ENCODE measurements around the gene MAVS.
"Not testable (repeated sequence)": the region's sequence is repeated elsewhere in the genome, so short reads cannot be mapped to it uniquely, and the experiment has no call there.

MAVS gene

DNA sequence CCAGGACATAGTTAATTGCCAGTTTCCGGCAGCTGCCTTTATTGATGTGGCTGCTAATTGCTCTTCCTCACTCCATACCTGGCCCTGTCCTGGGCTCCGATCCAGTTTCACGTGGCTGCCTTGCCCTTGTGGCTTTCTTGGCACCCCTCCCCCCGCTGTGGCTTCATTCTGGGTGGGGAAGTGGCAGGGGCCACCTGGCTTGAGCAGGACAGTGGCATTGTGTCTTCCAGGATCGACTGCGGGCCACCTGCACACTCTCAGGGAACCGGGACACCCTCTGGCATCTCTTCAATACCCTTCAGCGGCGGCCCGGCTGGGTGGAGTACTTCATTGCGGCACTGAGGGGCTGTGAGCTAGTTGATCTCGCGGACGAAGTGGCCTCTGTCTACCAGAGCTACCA, 10.8 kb downstream of the MAVS start:
- DNase-seq = no peak

DNA sequence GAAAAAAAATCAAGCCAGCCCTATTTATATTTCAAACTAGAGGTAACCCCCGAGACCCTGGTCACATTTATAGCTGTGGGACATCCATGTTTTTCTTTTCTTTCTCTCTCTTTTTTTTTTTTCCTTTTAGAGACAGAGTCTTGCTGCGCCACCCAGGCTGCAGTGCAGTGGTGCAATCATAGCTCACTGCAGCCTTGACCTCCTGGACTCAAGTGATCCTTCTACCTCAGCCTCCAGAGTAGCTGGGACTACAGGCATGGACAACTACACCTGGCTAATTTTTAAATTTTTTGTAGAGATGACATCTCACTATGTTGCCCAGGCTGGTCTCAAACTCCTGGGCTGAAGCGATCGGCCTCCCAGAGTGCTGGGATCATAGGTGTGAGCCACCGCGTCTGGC, 12.1 kb downstream of the MAVS start:
- no peak for DNase-seq

DNA sequence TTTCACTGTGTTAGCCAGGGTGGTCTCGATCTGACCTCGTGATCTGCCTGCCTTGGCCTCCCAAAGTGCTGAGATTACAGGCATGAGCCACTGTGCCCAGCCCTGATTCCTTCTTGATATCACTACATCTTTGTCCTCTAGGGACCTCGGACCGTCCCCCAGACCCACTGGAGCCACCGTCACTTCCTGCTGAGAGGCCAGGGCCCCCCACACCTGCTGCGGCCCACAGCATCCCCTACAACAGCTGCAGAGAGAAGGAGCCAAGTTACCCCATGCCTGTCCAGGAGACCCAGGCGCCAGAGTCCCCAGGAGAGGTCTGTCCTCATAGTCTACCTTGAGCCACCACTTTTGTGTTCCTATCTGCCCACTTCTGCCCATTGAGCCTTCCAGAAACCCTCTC, 14.6 kb downstream of the MAVS start:
- no peak for DNase-seq

GRCh38 chr20:3862333-3862732, 15.7 kb downstream of the MAVS start:
- no peak for DNase-seq

DNA sequence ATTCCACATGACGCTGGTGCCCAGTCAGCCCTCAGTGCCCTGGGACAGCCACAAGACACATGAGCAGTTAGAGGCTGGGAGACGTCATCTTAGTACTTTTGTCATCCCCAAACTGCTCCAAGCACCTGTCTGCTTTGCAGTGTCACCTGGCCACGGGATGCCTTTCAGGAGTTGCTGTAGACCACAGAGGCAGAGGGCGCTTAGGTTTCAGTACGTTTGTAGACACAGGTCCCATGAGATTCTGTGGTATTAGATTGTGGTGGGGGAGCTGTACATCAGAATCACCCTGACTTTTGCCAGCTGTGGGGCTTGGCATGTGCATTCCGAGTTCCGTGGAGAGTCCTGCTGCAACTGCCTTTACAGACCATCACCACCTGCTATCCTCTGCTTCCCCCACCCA, 16.7 kb downstream of the MAVS start:
- no peak for DNase-seq

GRCh38 chr20:3864518-3864917, 17.9 kb downstream of the MAVS start:
- no peak for DNase-seq

DNA sequence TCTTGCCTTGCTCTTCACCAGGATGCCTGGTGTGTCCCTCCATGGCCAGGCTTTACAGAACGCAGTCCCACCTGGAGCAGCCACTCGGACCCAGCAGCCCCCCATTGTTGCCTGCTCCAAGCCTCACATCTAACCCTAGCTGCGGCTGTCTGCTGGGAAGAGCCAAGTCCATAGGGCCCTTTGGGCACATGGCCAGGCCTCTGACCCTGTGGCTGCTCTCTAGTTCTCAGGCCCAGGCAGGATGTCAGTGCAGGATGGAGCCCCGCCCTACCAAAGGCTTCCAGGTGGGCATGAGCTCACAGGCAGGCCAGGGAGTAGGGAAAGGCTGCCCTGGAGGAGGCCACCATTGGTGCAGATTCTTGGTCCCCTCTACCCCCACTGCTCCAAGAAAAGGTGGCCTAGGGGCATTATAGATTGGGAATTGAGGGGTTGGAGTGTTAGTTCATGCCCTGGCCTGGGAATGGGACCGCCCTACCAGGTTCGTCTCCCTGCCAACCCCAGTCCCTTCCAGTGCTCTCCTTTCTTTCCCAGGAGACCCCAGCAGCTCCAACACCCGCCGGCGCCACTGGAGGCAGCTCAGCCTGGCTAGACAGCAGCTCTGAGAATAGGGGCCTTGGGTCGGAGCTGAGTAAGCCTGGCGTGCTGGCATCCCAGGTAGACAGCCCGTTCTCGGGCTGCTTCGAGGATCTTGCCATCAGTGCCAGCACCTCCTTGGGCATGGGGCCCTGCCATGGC, 18.7 kb downstream of the MAVS start:
- DNase-seq = no peak

- no peak for DNase-seq
Observed at GRCh38 chr20:3865887-3866407, 19.3 kb downstream of the MAVS start.

- no peak for DNase-seq
Observed at GRCh38 chr20:3866464-3866863, 19.8 kb downstream of the MAVS start.

DNA sequence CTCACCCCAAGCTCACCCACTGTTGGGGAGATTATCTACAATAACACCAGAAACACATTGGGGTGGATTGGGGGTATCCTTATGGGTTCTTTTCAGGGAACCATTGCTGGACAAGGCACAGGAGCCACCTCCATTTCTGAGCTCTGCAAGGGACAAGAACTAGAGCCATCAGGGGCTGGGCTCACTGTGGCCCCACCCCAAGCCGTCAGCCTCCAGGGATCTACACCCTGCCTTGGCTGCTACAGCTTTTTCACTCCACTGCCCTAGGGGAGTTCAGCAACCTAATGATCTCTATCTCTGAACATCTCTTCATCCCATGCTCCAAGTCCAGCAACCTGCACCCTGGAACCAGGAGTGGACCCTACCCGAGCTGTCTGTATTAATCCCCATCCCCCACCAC, 21.2 kb downstream of the MAVS start:
- DNase-seq = no peak

DNA sequence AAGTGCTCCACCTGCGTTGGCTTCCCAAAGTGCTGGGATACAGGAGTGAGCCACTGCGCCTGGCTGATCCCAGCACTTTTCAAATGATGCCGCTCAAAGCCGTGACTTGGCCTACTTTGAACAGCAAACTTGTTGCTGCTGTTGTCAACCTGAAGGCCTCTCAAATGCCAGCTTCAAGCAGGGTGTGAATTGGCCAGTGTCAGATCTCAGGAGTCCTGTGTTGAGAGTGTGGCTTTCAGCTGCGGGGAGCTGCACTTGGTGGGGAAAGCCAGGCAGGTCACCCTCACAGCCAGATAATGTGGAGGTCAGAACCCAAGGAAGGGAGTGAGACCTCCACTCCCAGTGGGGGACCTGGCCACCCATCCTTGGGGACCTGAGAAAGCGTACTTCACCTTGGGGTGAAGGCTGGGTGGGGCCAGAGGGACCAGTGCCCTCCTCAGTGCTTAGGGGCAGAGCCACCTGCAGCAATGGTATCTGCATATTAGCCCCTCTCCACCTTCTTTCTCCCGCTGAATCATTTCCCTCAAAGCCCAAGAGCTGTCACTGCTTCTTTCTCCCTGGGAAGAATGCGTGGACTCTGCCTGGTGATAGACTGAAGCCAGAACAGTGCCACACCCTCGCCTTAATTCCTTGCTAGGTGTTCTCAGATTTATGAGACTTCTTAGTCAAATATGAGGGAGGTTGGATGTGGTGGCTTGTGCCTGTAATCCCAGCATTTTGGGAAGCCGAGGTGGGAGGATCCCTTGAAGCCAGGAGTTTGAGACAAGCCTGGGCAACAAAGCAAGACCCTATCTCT, 23.4 kb downstream of the MAVS start:
- no peak for DNase-seq

DNA sequence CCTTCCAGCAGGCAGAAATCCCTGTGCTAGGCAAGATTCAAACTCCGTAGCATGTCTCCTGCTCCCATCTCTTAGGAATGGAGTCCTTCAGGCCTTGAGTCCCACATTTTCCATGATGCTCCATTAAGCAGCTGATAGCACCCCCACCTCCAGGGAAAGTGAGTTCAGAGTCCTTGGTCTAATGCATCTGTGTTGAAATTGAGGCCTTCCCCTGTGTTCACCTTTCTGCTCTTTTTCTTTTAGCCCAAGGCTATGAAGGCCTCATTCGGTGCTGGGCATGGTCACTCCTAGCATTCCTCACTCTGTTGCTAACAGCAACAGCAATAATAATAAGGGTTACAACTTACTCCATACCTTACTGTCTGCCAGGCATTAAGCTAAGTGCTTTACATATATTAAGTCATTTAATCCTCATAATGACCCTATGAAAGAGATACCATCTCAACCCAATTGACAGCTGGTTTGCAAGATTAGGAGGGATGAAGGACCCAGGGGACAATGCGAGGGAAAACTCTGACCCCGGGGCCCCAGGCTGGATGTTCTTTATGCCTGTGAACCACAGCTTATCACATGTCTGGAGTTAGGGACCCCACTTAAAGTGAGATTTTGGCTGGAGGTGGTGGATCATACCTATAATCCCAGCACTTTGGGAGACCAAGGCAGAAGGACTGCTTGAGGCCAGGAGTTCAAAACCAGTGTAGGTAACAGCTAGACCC, 25.1 kb downstream of the MAVS start:
- DNase-seq = no peak

GRCh38 chr20:3873507-3873906, 26.9 kb downstream of the MAVS start:
- DNase-seq = no peak

GRCh38 chr20:3874194-3874844, 27.7 kb downstream of the MAVS start:
- DNase-seq = no peak

- DNase-seq = no peak
Observed at GRCh38 chr20:3875378-3875974, 28.8 kb downstream of the MAVS start.

GRCh38 chr20:3876000-3876399, 29.4 kb downstream of the MAVS start:
- no peak for DNase-seq

DNA sequence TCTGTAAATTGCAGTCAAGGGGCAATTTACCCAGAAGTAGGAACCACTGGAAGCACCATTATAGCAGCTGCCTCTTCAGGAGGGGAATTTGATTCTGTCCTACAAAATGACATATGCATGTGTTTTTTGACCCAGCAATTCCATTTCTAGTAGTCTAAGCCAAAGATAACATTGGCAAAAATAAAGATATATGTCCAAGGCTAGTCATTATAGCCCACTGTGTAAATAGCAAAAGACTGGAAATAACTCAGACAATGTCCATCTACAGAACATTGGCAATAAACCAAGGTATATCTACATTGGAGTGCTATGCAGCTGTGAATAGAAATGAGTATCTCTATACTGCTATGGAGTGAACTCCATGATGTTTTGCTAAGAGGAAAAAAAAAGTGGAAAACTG, 30.0 kb downstream of the MAVS start:
- DNase-seq = no peak

DNA sequence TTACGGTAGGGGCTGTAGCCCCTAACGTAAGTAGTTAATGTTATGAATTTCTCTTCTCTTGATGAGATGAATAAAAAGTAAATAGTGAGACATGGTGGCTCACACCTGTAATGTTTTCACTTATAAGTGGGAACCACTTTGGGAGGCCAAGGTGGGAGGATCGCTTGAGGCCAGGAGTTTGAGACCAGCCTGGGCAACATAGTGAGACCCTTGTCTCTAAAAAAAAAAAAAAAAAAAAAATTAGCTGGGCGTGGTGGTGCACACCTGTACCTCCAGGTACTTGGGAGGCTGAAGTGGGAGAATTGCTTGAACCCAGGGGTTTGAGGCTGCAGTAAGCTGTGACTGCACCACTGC, 32.3 kb downstream of the MAVS start:
- not testable (repeated sequence) for DNase-seq

DNA sequence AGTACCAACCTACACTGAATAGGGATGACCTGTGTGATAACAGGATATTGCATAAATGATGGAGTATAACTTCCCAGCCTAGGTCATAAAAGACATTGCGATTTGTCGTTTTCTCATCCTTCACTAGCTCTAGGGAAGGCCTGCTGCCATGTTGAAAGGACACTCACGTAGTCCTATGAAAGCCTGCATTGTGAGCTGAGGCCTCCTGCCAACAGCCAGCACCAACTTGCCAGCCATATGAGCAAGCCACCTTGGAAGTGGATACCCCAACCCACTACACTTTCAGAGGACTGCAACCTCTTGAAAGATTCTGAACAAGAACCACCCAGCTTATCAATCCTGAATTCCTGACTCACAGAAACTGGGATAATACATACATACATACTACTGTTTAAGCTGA, 39.1 kb downstream of the MAVS start:
- DNase-seq = no peak

GRCh38 chr20:3887876-3888620, 41.4 kb downstream of the MAVS start:
- no peak for DNase-seq

GRCh38 chr20:3888622-3889488, 42.2 kb downstream of the MAVS start, which contains the start of gene PANK2:
Gene PANK2, plus strand, starts transcription at chr20:3889387.
- DNase-seq = peak; percentile 99

Data from RPMI8226 (cell line).